ENCODE data around the gene MALT1. TPM values are rescaled to one million over a fixed set of nuclear protein-coding genes. Genes with fewer than 3 reads are reported as not detected.

The MALT1 gene
- total RNA-seq, 1 donor from 2014 or later, result 25.8 TPM

GRCh38 chr18:58674159-58674558 is 2.9 kb downstream of the MALT1 start:
- Histone ChIP-seq H3K9me3 (no peaks in the 10 kb centered on the region), H3K4me1 (peaks cover 15% of the 10 kb centered on the region), H3K27me3 (no peaks in the 10 kb centered on the region), H3K4me3 (no peak overlapping the region), H3K27ac (no peak overlapping the region), H3K36me3 (no peaks in the 10 kb centered on the region)
- no peak for TF ChIP-seq CTCF (IDR thresholded peaks at IDR 0.05)
- DNase-seq (no peak), ATAC-seq (no peak)
- intact Hi-C loops (cut with DNase I), result no loop called here

- DNase-seq (no peak), ATAC-seq (no peak)
- H3K4me1 ChIP-seq, result peaks cover 15% of the 10 kb centered on the region
- intact Hi-C loops (cut with DNase I), result no loop called here
- no peak overlapping the region for H3K27ac ChIP-seq
- no peak for TF ChIP-seq CTCF (IDR thresholded peaks at IDR 0.05)
- no peaks in the 10 kb centered on the region for H3K27me3 ChIP-seq
- no peaks in the 10 kb centered on the region for H3K9me3 ChIP-seq
- no peak overlapping the region for H3K4me3 ChIP-seq
- no peaks in the 10 kb centered on the region for H3K36me3 ChIP-seq
Measured at GRCh38 chr18:58674863-58675472, 3.7 kb downstream of the MALT1 start.

GRCh38 chr18:58676270-58676669 is 5.0 kb downstream of the MALT1 start:
- Histone ChIP-seq H3K4me1 (peaks cover 9% of the 10 kb centered on the region), H3K9me3 (no peaks in the 10 kb centered on the region), H3K4me3 (no peak overlapping the region), H3K27me3 (no peaks in the 10 kb centered on the region), H3K36me3 (no peaks in the 10 kb centered on the region), H3K27ac (no peak overlapping the region)
- TF ChIP-seq CTCF (IDR thresholded peaks at IDR 0.05), result no peak
- no peak for ATAC-seq
- no peak for DNase-seq
- intact Hi-C loops (cut with DNase I), result no loop called here

GRCh38 chr18:58682429-58683069 is 11.3 kb downstream of the MALT1 start:
- peaks cover 4% of the 10 kb centered on the region for H3K4me1 ChIP-seq
- H3K27me3 ChIP-seq, result no peaks in the 10 kb centered on the region
- no peaks in the 10 kb centered on the region for H3K9me3 ChIP-seq
- intact Hi-C loops (cut with DNase I), result no loop called here
- no peak overlapping the region for H3K4me3 ChIP-seq
- no peak for DNase-seq
- peaks cover 10% of the 10 kb centered on the region for H3K36me3 ChIP-seq
- no peak overlapping the region for H3K27ac ChIP-seq
- peak; percentile 33 for ATAC-seq
- no peak for TF ChIP-seq CTCF (IDR thresholded peaks at IDR 0.05)

- Histone ChIP-seq H3K4me3 (no peak overlapping the region), H3K4me1 (no peaks in the 10 kb centered on the region), H3K27me3 (no peaks in the 10 kb centered on the region), H3K36me3 (peaks cover 22% of the 10 kb centered on the region), H3K9me3 (no peaks in the 10 kb centered on the region), H3K27ac (no peak overlapping the region)
- intact Hi-C loops (cut with DNase I), result no loop called here
- no peak for DNase-seq
- no peak for TF ChIP-seq CTCF (IDR thresholded peaks at IDR 0.05)
- peak; percentile 30 for ATAC-seq
Measured at GRCh38 chr18:58687871-58688308, 16.6 kb downstream of the MALT1 start.
